ENCODE data around the gene TRPM5.

Gene TRPM5

GRCh38 chr11:2443881-2444820 lies at the start of gene TRPM5:
TSS of gene TRPM5 (minus strand) at chr11:2444514. CDS start at chr11:2423036, 21,478 bp downstream.
- H3K4me3 ChIP-seq = peak within 1 kb of the TSS; percentile 60 to 81 (median 70)
- peak within 1 kb of the TSS; percentile 59 to 83 (median 76); a peak in 21 of 22 replicates for H3K9ac ChIP-seq
- H3K27ac ChIP-seq = peak within 1 kb of the TSS; percentile 34 to 78 (median 59); a peak in 20 of 22 replicates
- TF ChIP-seq Cebpa-rat (IDR thresholded peaks at IDR 0.05) = no peak
- H3K4me1 ChIP-seq = peaks cover 38 to 46% (median 43%) of the 10 kb centered on the region in 10 experiments
- H3K9me3 ChIP-seq (replicated peaks in 1 of 11) = no peaks in the 10 kb centered on the region
- peaks cover 0 to 12% (median 0%) of the 10 kb centered on the region in 11 experiments; a peak in 9 of 22 replicates for H4K20me1 ChIP-seq
- no peaks in the 10 kb centered on the region for H3K36me3 ChIP-seq
- H3K4me2 ChIP-seq = peak within 1 kb of the TSS; percentile 86 to 99 (median 97)
- H3K27me3 ChIP-seq = peaks cover 0 to 37% (median 15%) of the 10 kb centered on the region in 11 experiments; a peak in 18 of 22 replicates

GRCh38 chr11:2489083-2489482 lies 44.8 kb upstream of the TRPM5 start:
- Histone ChIP-seq H3K9me3 (replicated peaks in 1 of 11) (peaks cover 52 to 78% (median 69%) of the 10 kb centered on the region in 11 experiments), H3K36me3 (peaks cover 0 to 31% (median 3%) of the 10 kb centered on the region in 11 experiments; a peak in 6 of 22 replicates), H4K20me1 (no peaks in the 10 kb centered on the region), H3K27me3 (no peaks in the 10 kb centered on the region), H3K4me1 (peaks cover 0 to 12% (median 0%) of the 10 kb centered on the region in 10 experiments; a peak in 3 of 20 replicates), H3K4me3 (no peak overlapping the region), H3K9ac (no peak overlapping the region), H3K27ac (no peak overlapping the region), H3K4me2 (peak overlapping the region in 1 of 11 experiments; percentile 25; a peak in 2 of 22 replicates)
- TF ChIP-seq Cebpa-rat (IDR thresholded peaks at IDR 0.05) = no peak

GRCh38 chr11:2488004-2488403 lies 43.7 kb upstream of the TRPM5 start:
- no peaks in the 10 kb centered on the region for H3K27me3 ChIP-seq
- H3K36me3 ChIP-seq = peaks cover 0 to 31% (median 3%) of the 10 kb centered on the region in 11 experiments; a peak in 6 of 22 replicates
- no peak overlapping the region for H3K9ac ChIP-seq
- H3K9me3 ChIP-seq (replicated peaks in 1 of 11) = peaks cover 44 to 70% (median 59%) of the 10 kb centered on the region in 11 experiments
- no peaks in the 10 kb centered on the region for H4K20me1 ChIP-seq
- H3K4me3 ChIP-seq = no peak overlapping the region
- no peak overlapping the region for H3K27ac ChIP-seq
- H3K4me1 ChIP-seq = peaks cover 0 to 9% (median 0%) of the 10 kb centered on the region in 10 experiments; a peak in 2 of 20 replicates
- TF ChIP-seq Cebpa-rat (IDR thresholded peaks at IDR 0.05) = no peak
- H3K4me2 ChIP-seq = no peak overlapping the region

- H3K36me3 ChIP-seq = peaks cover 0 to 24% (median 3%) of the 10 kb centered on the region in 11 experiments; a peak in 8 of 22 replicates
- H3K27ac ChIP-seq = no peak overlapping the region
- TF ChIP-seq Cebpa-rat (IDR thresholded peaks at IDR 0.05) = no peak
- H4K20me1 ChIP-seq = peaks cover 0 to 8% (median 0%) of the 10 kb centered on the region in 11 experiments; a peak in 2 of 22 replicates
- peaks cover 0 to 32% (median 6%) of the 10 kb centered on the region in 10 experiments; a peak in 10 of 20 replicates for H3K4me1 ChIP-seq
- no peak overlapping the region for H3K4me3 ChIP-seq
- peaks cover 51 to 64% (median 56%) of the 10 kb centered on the region in 11 experiments for H3K9me3 ChIP-seq (replicated peaks in 1 of 11)
- no peak overlapping the region for H3K4me2 ChIP-seq
- H3K9ac ChIP-seq = no peak overlapping the region
- H3K27me3 ChIP-seq = no peaks in the 10 kb centered on the region
Observed at GRCh38 chr11:2484576-2485125, 40.3 kb upstream of the TRPM5 start.

- Histone ChIP-seq H3K9ac (no peak overlapping the region), H3K36me3 (peaks cover 0 to 36% (median 12%) of the 10 kb centered on the region in 11 experiments; a peak in 13 of 22 replicates), H4K20me1 (peaks cover 0 to 8% (median 0%) of the 10 kb centered on the region in 11 experiments; a peak in 2 of 22 replicates), H3K27me3 (no peaks in the 10 kb centered on the region), H3K4me1 (peaks cover 0 to 27% (median 6%) of the 10 kb centered on the region in 10 experiments; a peak in 10 of 20 replicates), H3K9me3 (replicated peaks in 1 of 11) (peaks cover 51 to 64% (median 56%) of the 10 kb centered on the region in 11 experiments), H3K27ac (no peak overlapping the region), H3K4me3 (no peak overlapping the region), H3K4me2 (no peak overlapping the region)
- TF ChIP-seq Cebpa-rat (IDR thresholded peaks at IDR 0.05) = no peak
Observed at GRCh38 chr11:2483426-2483825, 39.1 kb upstream of the TRPM5 start.

- peaks cover 51 to 64% (median 56%) of the 10 kb centered on the region in 11 experiments for H3K9me3 ChIP-seq (replicated peaks in 1 of 11)
- H3K36me3 ChIP-seq = peaks cover 0 to 42% (median 14%) of the 10 kb centered on the region in 11 experiments; a peak in 13 of 22 replicates
- no peak overlapping the region for H3K27ac ChIP-seq
- H3K4me3 ChIP-seq = no peak overlapping the region
- H3K9ac ChIP-seq = no peak overlapping the region
- no peaks in the 10 kb centered on the region for H3K27me3 ChIP-seq
- 0 out of 22 replicates have a peak overlapping the region, but pooled peaks of 1 of the 11 experiments have one; percentile 14 for H3K4me2 ChIP-seq
- H3K4me1 ChIP-seq = peaks cover 0 to 27% (median 6%) of the 10 kb centered on the region in 10 experiments; a peak in 10 of 20 replicates
- no peak for TF ChIP-seq Cebpa-rat (IDR thresholded peaks at IDR 0.05)
- H4K20me1 ChIP-seq = peaks cover 0 to 8% (median 0%) of the 10 kb centered on the region in 11 experiments; a peak in 2 of 22 replicates
Observed at GRCh38 chr11:2482745-2483144, 38.4 kb upstream of the TRPM5 start.

GRCh38 chr11:2482204-2482603 lies 37.9 kb upstream of the TRPM5 start:
- TF ChIP-seq Cebpa-rat (IDR thresholded peaks at IDR 0.05) = no peak
- Histone ChIP-seq H3K36me3 (peaks cover 0 to 46% (median 18%) of the 10 kb centered on the region in 11 experiments; a peak in 13 of 22 replicates), H3K27ac (no peak overlapping the region), H3K4me2 (peak overlapping the region in 3 of 11 experiments; percentile 14 to 92 (median 83); a peak in 4 of 22 replicates), H3K9ac (no peak overlapping the region), H3K4me1 (peaks cover 0 to 27% (median 6%) of the 10 kb centered on the region in 10 experiments; a peak in 10 of 20 replicates), H3K9me3 (replicated peaks in 1 of 11) (peaks cover 49 to 64% (median 56%) of the 10 kb centered on the region in 11 experiments), H3K4me3 (no peak overlapping the region), H3K27me3 (no peaks in the 10 kb centered on the region), H4K20me1 (peaks cover 0 to 8% (median 0%) of the 10 kb centered on the region in 11 experiments; a peak in 2 of 22 replicates)

- peaks cover 0 to 41% (median 21%) of the 10 kb centered on the region in 11 experiments; a peak in 13 of 22 replicates for H3K36me3 ChIP-seq
- peaks cover 0 to 8% (median 0%) of the 10 kb centered on the region in 11 experiments; a peak in 2 of 22 replicates for H4K20me1 ChIP-seq
- H3K9ac ChIP-seq = no peak overlapping the region; a peak in 1 of 22 replicates
- peaks cover 0 to 27% (median 6%) of the 10 kb centered on the region in 10 experiments; a peak in 10 of 20 replicates for H3K4me1 ChIP-seq
- no peak for TF ChIP-seq Cebpa-rat (IDR thresholded peaks at IDR 0.05)
- no peaks in the 10 kb centered on the region for H3K27me3 ChIP-seq
- H3K27ac ChIP-seq = peak overlapping the region in 1 of 11 experiments; percentile 41; a peak in 3 of 22 replicates
- no peak overlapping the region for H3K4me3 ChIP-seq
- H3K9me3 ChIP-seq (replicated peaks in 1 of 11) = peaks cover 39 to 56% (median 51%) of the 10 kb centered on the region in 11 experiments
- peak overlapping the region in 5 of 11 experiments; percentile 52 to 92 (median 55); a peak in 11 of 22 replicates for H3K4me2 ChIP-seq
Observed at GRCh38 chr11:2481253-2481652, 36.9 kb upstream of the TRPM5 start.

Measured in BLaER1 treated with 17β-estradiol and CSF1 and Interleukin-3, amounts not matched to agents 10 nM and 100 nM (cell line).